Adrenal gland (tissue), 5 donors: ENCODE measurements around the gene CACNA1D.

Source experiments
- CTCF ChIP-seq, 6 experiments: fragments of 450-650 bp in 4 of 6; fragments of 200-600 bp in 2 of 6; sonication (generic) in 1 of 6; IDR thresholded peaks; 1 replicate in 5 of 6; 2 replicates in 1 of 6; pipeline versions ENCODE4 v1.5.1 to v1.8.0; 2016 to 2021; ENCODE audit warnings: antibody characterized with exemption in 6 of 6, mild to moderate bottlenecking in 2 of 6, moderate library complexity in 1 of 6
- POLR2A ChIP-seq, 2 donors: fragments of 450-650 bp; IDR thresholded peaks; one replicate each; pipeline ENCODE4 v1.6.1; 2017; ENCODE audit warnings: antibody characterized with exemption in 2 of 2, mild to moderate bottlenecking in 2 of 2, moderate library complexity in 1 of 2
- donor health status: DM: no; HTN: no; CAD: no.

GRCh38 chr3:53571264-53571663, 76.9 kb downstream of the CACNA1D start:
- no peak for TF ChIP-seq CTCF (IDR thresholded peaks at IDR 0.05)
- TF ChIP-seq POLR2A (IDR thresholded peaks at IDR 0.05): no peak
